ENCODE data around the gene CMSS1.
"Not testable (repeated sequence)": the region's sequence is repeated elsewhere in the genome, so short reads cannot be mapped to it uniquely, and the experiment has no call there.

Gene CMSS1

GRCh38 chr3:100030914-100031425, 213.3 kb downstream of the CMSS1 start:
- DNase-seq, result no peak

- DNase-seq, result no peak
Measured at GRCh38 chr3:100032243-100032642, 214.6 kb downstream of the CMSS1 start.

- peak; percentile 38 for DNase-seq
Measured at GRCh38 chr3:100033184-100033583, 215.5 kb downstream of the CMSS1 start.

GRCh38 chr3:100033903-100034471, 216.3 kb downstream of the CMSS1 start:
- DNase-seq, result no peak

- no peak for DNase-seq
Measured at GRCh38 chr3:100039075-100039474, 221.4 kb downstream of the CMSS1 start.

- DNase-seq, result no peak
Measured at GRCh38 chr3:100040451-100041225, 223.0 kb downstream of the CMSS1 start.

GRCh38 chr3:100041328-100041749, 223.7 kb downstream of the CMSS1 start:
- DNase-seq, result no peak

GRCh38 chr3:100042166-100042981, 224.7 kb downstream of the CMSS1 start:
- no peak for DNase-seq

GRCh38 chr3:100043271-100043670, 225.6 kb downstream of the CMSS1 start:
- DNase-seq, result no peak

GRCh38 chr3:100044369-100044768, 226.7 kb downstream of the CMSS1 start:
- DNase-seq, result no peak

GRCh38 chr3:100045696-100046095, 228.0 kb downstream of the CMSS1 start:
- peak; percentile 88 for DNase-seq

GRCh38 chr3:100046986-100047385, 229.3 kb downstream of the CMSS1 start:
- no peak for DNase-seq

GRCh38 chr3:100047455-100048141, 229.9 kb downstream of the CMSS1 start:
- no peak for DNase-seq

GRCh38 chr3:100048248-100048647, 230.6 kb downstream of the CMSS1 start:
- DNase-seq, result no peak

GRCh38 chr3:100051513-100051912, 233.9 kb downstream of the CMSS1 start:
- DNase-seq, result not testable (repeated sequence)

GRCh38 chr3:100053951-100054620, 236.4 kb downstream of the CMSS1 start:
- DNase-seq, result no peak

- no peak for DNase-seq
Measured at GRCh38 chr3:100057716-100058575, 240.3 kb downstream of the CMSS1 start.

GRCh38 chr3:100059472-100059871, 241.8 kb downstream of the CMSS1 start:
- DNase-seq, result no peak

GRCh38 chr3:100060685-100061484, 243.2 kb downstream of the CMSS1 start:
- no peak for DNase-seq

GRCh38 chr3:100062665-100063064, 245.0 kb downstream of the CMSS1 start:
- no peak for DNase-seq
